ENCODE data around the gene CDH13. TPM values are rescaled to one million over a fixed set of nuclear protein-coding genes. Genes with fewer than 3 reads are reported as not detected.

The CDH13 gene
- total RNA-seq, 1 donor from 2014 or later = 45.1 TPM

- H3K4me3 Mint-ChIP-seq (ENCODE audit: unreplicated experiment) = no peak overlapping the region
- peaks cover 36% of the 10 kb centered on the region for H3K4me1 Mint-ChIP-seq (ENCODE audit: low read depth)
Measured at GRCh38 chr16:83010776-83011720, 384.3 kb downstream of the CDH13 start.

GRCh38 chr16:83011939-83012338 lies 385.2 kb downstream of the CDH13 start:
- no peaks in the 10 kb centered on the region for H3K9me3 Mint-ChIP-seq (ENCODE audit: low read depth)
- H3K27ac Mint-ChIP-seq (ENCODE audit: unreplicated experiment) = peak overlapping the region; percentile 87
- H3K27me3 Mint-ChIP-seq (ENCODE audit: low read depth) = no peaks in the 10 kb centered on the region
- no peak for TF ChIP-seq CTCF (IDR thresholded peaks at IDR 0.05)
- no peaks in the 10 kb centered on the region for H3K36me3 Mint-ChIP-seq (ENCODE audit: low read depth)
- DNase-seq (ENCODE audit: low spot score) = no peak
- H3K4me1 Mint-ChIP-seq (ENCODE audit: low read depth) = peaks cover 36% of the 10 kb centered on the region
- no peak overlapping the region for H3K4me3 Mint-ChIP-seq (ENCODE audit: unreplicated experiment)

More at GRCh38 chr16:83010776-83011720, 384.3 kb downstream of the CDH13 start:
- Mint-ChIP-seq H3K27ac (ENCODE audit: unreplicated experiment) (peak overlapping the region; percentile 87), H3K9me3 (ENCODE audit: low read depth) (no peaks in the 10 kb centered on the region), H3K27me3 (ENCODE audit: low read depth) (no peaks in the 10 kb centered on the region), H3K36me3 (ENCODE audit: low read depth) (no peaks in the 10 kb centered on the region)
- TF ChIP-seq CTCF (IDR thresholded peaks at IDR 0.05) = no peak
- DNase-seq (ENCODE audit: low spot score) = no peak

- H3K36me3 Mint-ChIP-seq (ENCODE audit: low read depth) = no peaks in the 10 kb centered on the region
- peaks cover 36% of the 10 kb centered on the region for H3K4me1 Mint-ChIP-seq (ENCODE audit: low read depth)
- H3K27ac Mint-ChIP-seq (ENCODE audit: unreplicated experiment) = no peak overlapping the region
- H3K4me3 Mint-ChIP-seq (ENCODE audit: unreplicated experiment) = no peak overlapping the region
- H3K9me3 Mint-ChIP-seq (ENCODE audit: low read depth) = no peaks in the 10 kb centered on the region
- DNase-seq (ENCODE audit: low spot score) = no peak
- H3K27me3 Mint-ChIP-seq (ENCODE audit: low read depth) = no peaks in the 10 kb centered on the region
- no peak for TF ChIP-seq CTCF (IDR thresholded peaks at IDR 0.05)
Measured at GRCh38 chr16:83013071-83013470, 386.3 kb downstream of the CDH13 start.

GRCh38 chr16:83019963-83020362 lies 393.2 kb downstream of the CDH13 start:
- no peak overlapping the region for H3K27ac Mint-ChIP-seq (ENCODE audit: unreplicated experiment)
- H3K9me3 Mint-ChIP-seq (ENCODE audit: low read depth) = no peaks in the 10 kb centered on the region

GRCh38 chr16:83021045-83021444 lies 394.3 kb downstream of the CDH13 start:
- DNase-seq (ENCODE audit: low spot score) = no peak
- H3K9me3 Mint-ChIP-seq (ENCODE audit: low read depth) = no peaks in the 10 kb centered on the region
- H3K27me3 Mint-ChIP-seq (ENCODE audit: low read depth) = no peaks in the 10 kb centered on the region
- H3K36me3 Mint-ChIP-seq (ENCODE audit: low read depth) = no peaks in the 10 kb centered on the region
- peaks cover 6% of the 10 kb centered on the region for H3K4me1 Mint-ChIP-seq (ENCODE audit: low read depth)
- no peak for TF ChIP-seq CTCF (IDR thresholded peaks at IDR 0.05)
- no peak overlapping the region for H3K27ac Mint-ChIP-seq (ENCODE audit: unreplicated experiment)
- H3K4me3 Mint-ChIP-seq (ENCODE audit: unreplicated experiment) = no peak overlapping the region

More at GRCh38 chr16:83019963-83020362, 393.2 kb downstream of the CDH13 start:
- Mint-ChIP-seq H3K36me3 (ENCODE audit: low read depth) (no peaks in the 10 kb centered on the region), H3K27me3 (ENCODE audit: low read depth) (no peaks in the 10 kb centered on the region), H3K4me3 (ENCODE audit: unreplicated experiment) (no peak overlapping the region), H3K4me1 (ENCODE audit: low read depth) (peaks cover 6% of the 10 kb centered on the region)
- TF ChIP-seq CTCF (IDR thresholded peaks at IDR 0.05) = no peak
- DNase-seq (ENCODE audit: low spot score) = no peak
